Epidermal melanocyte (primary cell): ENCODE data around the gene SLC26A3.

Experiments used
- DNase-seq: peaks from one replicate; pipeline ENCODE4 v3.0.0; 2011; ENCODE audit warnings: low spot score; ENCODE audit not compliant: insufficient read length

The SLC26A3 gene

GRCh38 chr7:107816011-107816566 lies 13.1 kb upstream of the SLC26A3 start:
- no peak for DNase-seq

GRCh38 chr7:107815254-107815882 lies 12.3 kb upstream of the SLC26A3 start:
- no peak for DNase-seq

- DNase-seq = no peak
Measured at GRCh38 chr7:107813524-107813923, 10.5 kb upstream of the SLC26A3 start.

GRCh38 chr7:107811934-107812333 lies 8.9 kb upstream of the SLC26A3 start:
- DNase-seq = no peak

- DNase-seq = no peak
Measured at GRCh38 chr7:107810626-107811025, 7.6 kb upstream of the SLC26A3 start.

GRCh38 chr7:107809179-107809578 lies 6.2 kb upstream of the SLC26A3 start:
- no peak for DNase-seq

GRCh38 chr7:107799647-107800264 lies 3.3 kb downstream of the SLC26A3 start:
- no peak for DNase-seq

- no peak for DNase-seq
Measured at GRCh38 chr7:107792364-107792763, 10.7 kb downstream of the SLC26A3 start.

GRCh38 chr7:107789647-107790046 lies 13.4 kb downstream of the SLC26A3 start:
- DNase-seq = no peak

- DNase-seq = no peak
Measured at GRCh38 chr7:107788662-107789061, 14.4 kb downstream of the SLC26A3 start.

GRCh38 chr7:107788216-107788615 lies 14.8 kb downstream of the SLC26A3 start:
- DNase-seq = no peak

- DNase-seq = no peak
Measured at GRCh38 chr7:107785926-107786325, 17.1 kb downstream of the SLC26A3 start.

GRCh38 chr7:107785170-107785569 lies 17.9 kb downstream of the SLC26A3 start:
- DNase-seq = no peak

GRCh38 chr7:107783648-107784047 lies 19.4 kb downstream of the SLC26A3 start:
- no peak for DNase-seq

- DNase-seq = no peak
Measured at GRCh38 chr7:107782374-107782773, 20.6 kb downstream of the SLC26A3 start.

- DNase-seq = no peak
Measured at GRCh38 chr7:107779647-107780099, 23.4 kb downstream of the SLC26A3 start.

- DNase-seq = no peak
Measured at GRCh38 chr7:107778283-107778682, 24.7 kb downstream of the SLC26A3 start.

GRCh38 chr7:107777702-107778101 lies 25.3 kb downstream of the SLC26A3 start:
- no peak for DNase-seq

- DNase-seq = no peak
Measured at GRCh38 chr7:107773027-107773426, 30.0 kb downstream of the SLC26A3 start.

- no peak for DNase-seq
Measured at GRCh38 chr7:107768263-107768662, 34.8 kb downstream of the SLC26A3 start.

- no peak for DNase-seq
Measured at GRCh38 chr7:107767391-107767790, 35.6 kb downstream of the SLC26A3 start.

- no peak for DNase-seq
Measured at GRCh38 chr7:107758667-107759066, 44.4 kb downstream of the SLC26A3 start.

GRCh38 chr7:107754642-107755041 lies 48.4 kb downstream of the SLC26A3 start:
- no peak for DNase-seq
